HG03575 (cell line): ENCODE data around the gene RASSF7.
"Not testable (repeated sequence)": the region's sequence is repeated elsewhere in the genome, so short reads cannot be mapped to it uniquely, and the experiment has no call there.

Experiments used
- ATAC-seq: cut with Tn5 transposase; IDR thresholded peaks from one replicate; pipeline ENCODE4 v1.9.1; 2021; ENCODE audit not compliant: unreplicated experiment, insufficient number of reproducible peaks, low FRiP score; ENCODE audit errors: extremely low read depth

Gene RASSF7

GRCh38 chr11:561148-562003 is 606 bp downstream of the RASSF7 start:
- no peak for ATAC-seq

- no peak for ATAC-seq
Observed at GRCh38 chr11:562046-562645, 1.4 kb downstream of the RASSF7 start.

- ATAC-seq = no peak
Observed at GRCh38 chr11:563066-563811, 2.5 kb downstream of the RASSF7 start.

- no peak for ATAC-seq
Observed at GRCh38 chr11:563812-564578, 3.2 kb downstream of the RASSF7 start.

- ATAC-seq = no peak
Observed at GRCh38 chr11:565921-566509, 5.2 kb downstream of the RASSF7 start.

- ATAC-seq = no peak
Observed at GRCh38 chr11:567011-567628, 6.3 kb downstream of the RASSF7 start.

- ATAC-seq = no peak
Observed at GRCh38 chr11:567629-568292, 7.0 kb downstream of the RASSF7 start.

- ATAC-seq = no peak
Observed at GRCh38 chr11:568306-569157, 7.8 kb downstream of the RASSF7 start.

- ATAC-seq = no peak
Observed at GRCh38 chr11:569158-569885, 8.6 kb downstream of the RASSF7 start.

GRCh38 chr11:571802-572185 is 11.0 kb downstream of the RASSF7 start:
- no peak for ATAC-seq

- ATAC-seq = no peak
Observed at GRCh38 chr11:573146-573759, 12.5 kb downstream of the RASSF7 start.

- ATAC-seq = not testable (repeated sequence)
Observed at GRCh38 chr11:574031-574570, 13.3 kb downstream of the RASSF7 start.

- no peak for ATAC-seq
Observed at GRCh38 chr11:574632-575312, 14.0 kb downstream of the RASSF7 start.

- ATAC-seq = no peak
Observed at GRCh38 chr11:575313-575995, 14.7 kb downstream of the RASSF7 start.
